NCI-H128 (cell line): Measurements from ENCODE around the gene BMPR1A.
"Not testable (repeated sequence)": the region's sequence is repeated elsewhere in the genome, so short reads cannot be mapped to it uniquely, and the experiment has no call there.

Source experiments
- DNase-seq: peaks from one replicate; lab custom pipeline; 2025; ENCODE audit not compliant: unreplicated experiment; lab: John Stamatoyannopoulos, UW

BMPR1A gene

DNA sequence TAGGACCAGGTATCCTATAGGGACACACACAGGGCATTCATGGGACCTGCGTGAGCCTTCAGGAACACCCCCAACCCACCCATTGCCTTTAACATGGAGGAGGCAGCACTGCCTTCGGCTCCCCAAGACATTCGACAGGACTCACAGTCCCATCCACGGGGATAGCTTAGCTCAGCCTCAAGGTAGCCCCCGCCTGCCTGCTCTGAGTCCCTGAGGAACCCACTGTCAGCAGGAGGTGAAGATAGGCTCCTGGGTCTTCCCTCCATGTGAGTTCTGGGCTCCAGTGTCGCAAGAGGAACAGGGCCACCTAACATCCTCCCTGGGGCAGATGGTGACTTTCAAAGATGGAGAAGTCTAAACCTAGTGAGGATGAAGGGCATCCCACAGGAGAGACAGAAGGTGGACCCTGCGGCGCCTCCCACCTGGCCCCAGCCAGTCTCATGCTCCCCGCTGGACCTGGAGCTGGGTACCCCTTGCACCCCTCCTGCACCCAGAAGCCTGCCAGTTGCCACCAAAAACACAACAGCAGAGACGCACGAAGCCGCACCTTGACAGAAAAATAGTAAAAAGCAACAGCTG lies 207.0 kb downstream of the BMPR1A start:
- DNase-seq, result no peak

DNA sequence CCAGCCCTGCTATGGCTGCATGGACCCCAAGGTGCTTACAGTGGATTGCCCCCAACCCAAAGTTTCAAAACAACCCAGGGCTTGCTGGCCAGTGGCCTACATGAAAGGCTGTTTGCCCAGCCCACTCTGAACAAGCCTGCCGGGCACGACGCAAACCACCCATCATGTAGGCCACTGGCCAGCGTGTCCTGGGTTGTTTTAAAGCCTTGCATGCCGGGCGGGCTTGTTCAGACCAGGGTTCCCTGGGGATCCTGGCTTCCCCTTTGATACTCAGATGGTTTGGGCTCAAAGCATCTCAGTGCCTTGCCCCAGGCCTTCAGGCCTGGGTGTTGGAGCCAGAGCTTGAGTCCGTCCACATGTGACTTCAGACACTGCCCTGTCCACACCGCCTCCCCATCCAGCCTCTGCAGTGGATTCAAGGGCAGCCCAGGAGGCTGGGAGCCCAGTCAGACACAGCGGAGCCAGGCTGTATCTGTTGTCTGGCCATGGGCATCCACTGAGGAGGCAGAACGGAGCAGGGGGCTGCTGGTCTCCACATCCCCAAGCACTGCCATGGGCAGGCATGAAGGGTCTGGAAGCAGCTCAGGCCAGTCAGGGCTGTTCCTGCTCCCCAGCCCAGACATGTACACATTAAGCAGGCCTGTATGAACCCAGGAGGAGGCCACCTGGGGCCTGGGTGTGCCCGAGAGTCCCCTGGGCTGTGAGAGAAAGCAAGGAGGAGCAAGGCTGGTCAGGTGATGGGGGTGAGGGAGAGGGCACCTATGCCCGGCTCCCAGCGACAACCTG lies 207.8 kb downstream of the BMPR1A start:
- no peak for DNase-seq

DNA sequence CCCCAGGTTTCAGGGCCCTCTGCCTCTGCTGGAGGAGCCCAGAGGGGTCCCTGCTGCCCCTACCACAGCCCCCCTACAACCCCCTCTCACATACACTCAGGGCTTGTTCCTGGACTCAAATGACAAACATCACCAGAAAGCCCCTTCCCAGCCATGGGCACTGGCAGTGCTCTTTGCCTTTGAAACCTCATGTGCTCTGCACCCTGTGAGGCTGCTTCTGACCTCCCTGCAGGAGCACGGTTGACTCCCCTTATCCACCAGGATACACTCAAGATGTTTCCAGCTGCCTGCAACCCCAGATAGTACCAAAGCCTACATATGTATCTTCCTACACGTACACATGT lies 208.4 kb downstream of the BMPR1A start:
- no peak for DNase-seq

DNA sequence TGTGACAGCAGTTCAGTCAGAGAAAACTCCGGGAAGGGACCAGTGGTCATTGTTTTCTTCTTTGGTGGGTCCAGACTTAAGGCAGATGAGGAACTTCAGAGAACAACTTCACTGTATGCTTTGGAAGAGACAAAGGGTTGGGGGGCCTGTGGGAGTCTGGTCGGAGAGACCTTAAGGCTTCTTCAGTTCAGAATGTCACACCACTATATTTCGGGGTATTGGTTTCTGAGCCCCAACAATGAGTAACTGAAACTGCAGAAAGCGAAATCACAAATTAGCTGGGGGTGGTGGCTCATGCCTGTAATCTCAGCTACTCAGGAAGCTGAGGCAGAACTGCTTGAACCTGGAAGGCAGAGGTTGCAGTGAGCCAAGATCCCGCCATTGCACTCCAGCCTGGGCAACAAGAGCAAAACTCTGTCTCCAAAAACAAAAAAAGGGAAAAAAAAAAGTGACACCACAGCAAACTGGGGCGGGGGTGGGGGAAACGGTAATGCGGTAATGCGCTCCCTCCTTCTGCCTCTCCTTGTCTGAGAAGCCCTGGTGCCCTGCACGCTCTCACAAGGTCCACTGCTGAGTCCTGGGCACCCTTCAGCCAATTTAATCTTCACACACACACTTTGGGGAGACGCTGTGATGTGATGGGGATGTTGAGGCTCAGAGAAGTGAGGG lies 209.7 kb downstream of the BMPR1A start:
- no peak for DNase-seq

DNA sequence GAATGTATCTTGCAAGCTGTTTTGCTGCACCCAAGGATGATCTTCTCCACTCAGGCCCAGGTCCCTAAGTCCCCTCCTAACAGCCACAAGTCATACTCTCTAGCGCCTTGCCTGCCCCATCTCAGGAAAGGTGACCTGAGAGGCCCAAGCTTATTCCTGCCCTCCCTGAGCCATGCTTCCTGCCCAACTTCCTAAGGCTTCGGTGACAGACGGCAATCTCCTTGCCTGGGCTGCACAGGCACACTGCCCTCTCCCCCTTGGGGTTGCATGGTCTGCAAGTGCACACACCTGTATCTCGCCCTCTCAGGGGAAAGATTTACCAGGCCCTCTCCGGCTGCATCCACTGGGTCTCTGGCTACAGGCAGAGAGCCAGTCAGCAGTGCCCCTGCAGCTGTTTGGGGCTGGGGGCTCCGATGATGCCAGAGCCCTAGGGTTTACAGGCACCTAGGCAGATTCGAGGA lies 211.1 kb downstream of the BMPR1A start:
- no peak for DNase-seq

DNA sequence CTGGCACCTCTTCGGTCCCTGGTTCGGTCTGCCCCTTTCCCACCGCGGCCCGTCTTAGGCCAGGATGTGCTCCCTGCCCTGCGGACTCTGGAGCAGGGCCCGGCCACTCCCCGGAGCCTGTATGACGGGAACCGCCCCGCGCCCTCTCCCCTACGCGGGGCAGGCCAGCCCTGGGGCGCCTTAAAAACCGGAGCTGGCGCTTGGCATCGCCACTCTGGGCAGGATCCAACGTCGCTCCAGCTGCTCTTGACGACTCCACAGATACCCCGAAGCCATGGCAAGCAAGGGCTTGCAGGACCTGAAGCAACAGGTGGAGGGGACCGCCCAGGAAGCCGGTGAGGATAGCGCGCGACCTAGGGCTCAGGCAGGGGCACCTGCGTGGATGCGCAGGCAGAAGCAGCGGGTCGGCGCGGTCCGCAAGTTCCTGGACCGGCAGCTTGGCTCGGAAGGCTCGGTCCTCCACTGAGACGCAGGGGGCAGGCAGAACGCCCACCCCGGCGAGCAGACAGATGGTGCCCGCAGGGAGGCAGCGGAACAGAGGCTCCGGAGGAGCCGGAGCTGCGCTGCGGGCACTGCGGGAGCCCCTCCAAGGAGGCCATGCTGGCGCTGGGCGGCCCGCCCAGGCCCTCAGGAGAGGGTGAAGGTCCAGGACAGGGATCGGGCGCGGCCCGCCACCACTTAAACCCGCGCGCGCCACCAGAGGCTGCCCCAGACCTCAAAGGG lies 212.0 kb downstream of the BMPR1A start, which contains the start of gene ADIRF:
Gene ADIRF, plus strand, starts transcription at position 212 of the 723 bp plus-strand sequence. Its CDS starts 63 bp downstream, at position 275.
- DNase-seq, result no peak

DNA sequence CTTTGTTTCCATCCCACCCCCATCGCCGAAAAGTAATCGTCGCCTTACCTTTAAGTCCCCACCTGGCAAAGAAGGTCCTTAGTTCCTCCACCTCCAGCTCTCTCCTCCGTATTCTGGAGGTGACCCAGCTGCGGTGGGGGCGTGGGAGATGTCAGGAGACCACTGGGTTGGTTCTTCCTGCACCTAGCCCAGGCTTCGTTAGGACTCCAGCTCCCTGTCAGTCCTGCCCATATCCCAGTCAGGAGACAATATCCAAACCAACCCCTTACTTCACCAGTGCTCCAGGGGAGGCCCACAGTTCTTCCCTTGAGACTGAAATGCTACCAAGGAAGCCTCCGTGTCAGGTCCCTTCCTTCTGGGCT lies 212.6 kb downstream of the BMPR1A start:
- no peak for DNase-seq

DNA sequence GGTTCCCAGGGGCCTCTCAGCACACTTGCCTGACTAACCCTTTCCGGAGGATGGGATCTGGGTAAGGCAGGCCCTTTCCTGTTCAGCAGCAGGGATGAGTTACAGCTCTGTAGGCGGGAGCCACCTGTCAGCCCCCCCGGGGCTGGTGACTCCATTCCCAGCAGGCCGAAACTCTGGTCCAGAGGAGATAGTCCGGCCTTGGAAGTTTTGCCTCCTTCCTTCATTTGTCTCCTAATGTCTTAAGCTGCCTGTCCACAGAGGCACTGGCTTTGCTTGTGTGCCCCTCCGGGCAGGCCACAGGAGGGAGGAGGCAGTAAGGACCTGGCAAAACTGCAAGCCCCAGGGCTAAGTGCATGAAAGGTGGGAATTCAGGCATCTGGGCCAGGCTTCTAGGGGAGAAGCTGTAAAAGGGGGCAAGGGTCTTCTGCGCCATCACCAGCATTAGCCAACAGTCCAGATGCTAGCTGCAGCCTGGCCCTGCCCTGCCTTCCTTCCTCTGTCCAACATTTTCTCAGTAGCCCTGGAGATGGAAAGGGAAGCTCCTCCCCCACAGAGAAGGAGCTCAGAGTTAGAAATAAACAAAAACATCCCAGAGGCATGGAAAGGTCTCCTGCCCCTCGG lies 213.1 kb downstream of the BMPR1A start:
- no peak for DNase-seq

DNA sequence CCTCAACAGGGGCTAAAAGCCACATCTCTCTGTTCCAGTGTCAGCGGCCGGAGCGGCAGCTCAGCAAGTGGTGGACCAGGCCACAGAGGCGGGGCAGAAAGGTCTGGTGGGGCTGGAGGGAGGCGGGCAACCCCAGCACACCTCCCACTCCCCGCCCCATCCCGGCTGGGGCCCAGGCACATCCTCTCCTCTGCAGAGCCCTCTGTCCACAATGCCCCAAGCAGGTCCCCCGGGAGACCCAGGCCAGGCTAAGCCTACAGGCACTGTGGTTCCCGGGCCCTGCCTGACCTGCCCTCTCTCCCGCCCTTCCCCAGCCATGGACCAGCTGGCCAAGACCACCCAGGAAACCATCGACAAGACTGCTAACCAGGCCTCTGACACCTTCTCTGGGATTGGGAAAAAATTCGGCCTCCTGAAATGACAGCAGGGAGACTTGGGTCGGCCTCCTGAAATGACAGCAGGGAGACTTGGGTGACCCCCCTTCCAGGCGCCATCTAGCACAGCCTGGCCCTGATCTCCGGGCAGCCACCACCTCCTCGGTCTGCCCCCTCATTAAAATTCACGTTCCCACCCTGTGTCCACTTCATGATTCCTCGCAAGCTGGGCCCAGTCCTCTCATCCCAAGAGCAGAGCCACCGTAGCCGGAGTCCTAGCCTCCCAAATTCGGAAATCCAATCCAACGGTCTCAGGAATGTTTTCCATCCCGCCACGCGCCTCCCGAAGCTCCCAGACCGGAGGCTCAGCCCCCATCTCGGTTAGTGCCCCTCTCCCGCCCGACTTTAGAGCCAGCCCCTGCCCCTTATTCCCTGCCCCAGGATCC lies 214.0 kb downstream of the BMPR1A start:
- DNase-seq, result no peak

DNA sequence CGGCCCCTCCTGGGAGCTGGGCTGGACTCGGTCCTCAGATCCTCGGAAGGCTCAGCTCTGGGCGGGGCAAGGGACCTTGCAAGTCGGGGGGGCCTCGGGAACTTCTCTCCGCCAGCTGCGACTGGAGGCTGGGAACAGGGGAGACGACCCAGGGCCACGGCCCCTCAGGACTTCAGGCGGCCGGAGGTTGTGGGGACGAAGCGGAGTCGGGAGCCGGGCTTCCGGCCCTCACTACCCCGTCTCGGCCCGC lies 214.5 kb downstream of the BMPR1A start:
- DNase-seq, result no peak

DNA sequence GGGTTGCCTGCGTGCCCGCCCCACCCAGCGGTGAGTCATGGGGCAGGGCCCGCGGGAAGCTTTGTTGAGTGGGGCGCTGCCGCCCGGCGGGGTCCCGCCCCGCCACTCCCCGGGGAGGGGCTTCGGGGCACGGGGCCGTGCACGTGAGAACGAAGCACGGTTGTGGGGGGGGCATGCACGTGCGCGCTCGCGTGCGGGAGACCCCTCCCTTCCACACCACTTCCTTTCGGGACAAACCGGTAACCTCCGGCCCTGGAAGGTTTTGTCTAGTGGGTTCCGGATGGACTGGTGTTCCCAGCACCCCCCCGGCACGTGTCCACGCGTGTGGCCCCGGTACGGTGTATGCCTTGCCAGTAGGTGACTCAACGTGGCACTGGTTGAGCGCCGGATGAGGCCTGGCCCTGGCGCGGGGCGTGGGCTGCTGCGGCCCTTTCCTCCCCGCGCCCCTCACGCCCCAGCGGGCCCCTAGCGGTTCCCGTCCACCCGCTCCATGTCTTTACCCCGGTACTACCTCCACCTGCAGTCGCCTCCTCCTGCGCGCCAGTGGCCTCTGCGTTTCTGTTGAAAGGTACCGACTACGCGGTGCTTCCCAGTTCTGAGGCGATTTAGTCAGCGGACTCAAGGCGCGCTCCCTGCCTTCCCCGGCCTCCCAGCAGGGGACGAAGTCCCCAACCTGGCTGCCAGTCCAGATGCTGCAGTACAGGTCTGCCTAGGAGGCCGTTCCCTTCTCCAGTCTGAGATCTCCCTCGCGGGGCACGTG lies 215.0 kb downstream of the BMPR1A start:
- DNase-seq, result no peak

DNA sequence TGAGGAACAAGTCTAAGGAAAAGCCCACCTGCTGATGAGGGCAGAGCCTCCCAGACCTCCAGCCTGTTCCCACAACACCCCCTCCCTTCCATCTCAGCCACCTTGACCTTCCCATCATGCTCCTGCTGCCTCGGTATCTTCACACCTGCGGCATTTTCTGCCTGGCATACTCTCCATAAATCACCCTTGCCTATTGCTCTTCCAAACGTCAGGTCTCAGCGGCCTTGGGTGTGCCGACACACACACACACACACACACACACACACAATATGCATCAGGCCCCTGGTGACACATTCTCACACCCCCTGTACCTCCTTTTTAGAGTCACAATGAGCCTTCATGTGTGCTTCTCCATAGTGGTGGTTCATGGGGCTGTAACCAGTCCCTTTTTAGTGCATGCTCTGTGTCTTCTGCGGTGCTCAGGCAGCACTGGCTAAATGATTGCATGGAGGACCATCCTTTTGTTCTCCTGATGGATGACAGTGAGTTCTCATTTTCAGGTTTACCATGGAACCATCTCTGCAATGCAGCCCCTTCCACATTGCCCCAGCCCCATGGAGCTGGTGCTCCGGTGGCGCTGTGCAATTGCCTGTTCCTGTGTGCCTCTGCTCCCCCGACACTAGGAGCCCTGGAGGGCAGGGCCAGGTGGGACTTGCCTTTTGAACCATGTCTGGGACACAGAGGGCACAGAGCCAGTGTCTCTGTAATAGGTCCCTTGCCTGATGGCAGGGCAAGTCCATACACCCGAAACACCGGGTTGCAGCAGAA lies 216.4 kb downstream of the BMPR1A start:
- no peak for DNase-seq

DNA sequence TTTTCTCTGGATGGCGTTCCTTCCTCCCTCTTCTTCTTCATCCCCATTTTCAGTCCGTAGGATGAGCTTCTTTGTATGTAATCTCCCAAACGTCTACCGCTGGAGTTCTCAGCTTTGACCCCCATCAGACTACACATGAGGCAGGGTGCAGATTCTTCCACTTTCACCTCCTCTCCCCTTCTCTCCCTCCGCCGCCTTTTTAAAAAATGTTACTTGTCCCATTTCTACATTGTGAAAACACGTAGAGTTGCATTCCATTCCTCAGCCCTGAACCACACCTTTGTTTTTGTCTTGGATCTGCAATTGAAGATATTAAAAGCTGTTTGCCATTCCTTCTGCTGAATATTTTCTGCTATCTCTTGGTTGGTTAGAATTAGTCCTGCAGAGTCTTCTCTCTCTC lies 218.1 kb downstream of the BMPR1A start:
- DNase-seq, result no peak

DNA sequence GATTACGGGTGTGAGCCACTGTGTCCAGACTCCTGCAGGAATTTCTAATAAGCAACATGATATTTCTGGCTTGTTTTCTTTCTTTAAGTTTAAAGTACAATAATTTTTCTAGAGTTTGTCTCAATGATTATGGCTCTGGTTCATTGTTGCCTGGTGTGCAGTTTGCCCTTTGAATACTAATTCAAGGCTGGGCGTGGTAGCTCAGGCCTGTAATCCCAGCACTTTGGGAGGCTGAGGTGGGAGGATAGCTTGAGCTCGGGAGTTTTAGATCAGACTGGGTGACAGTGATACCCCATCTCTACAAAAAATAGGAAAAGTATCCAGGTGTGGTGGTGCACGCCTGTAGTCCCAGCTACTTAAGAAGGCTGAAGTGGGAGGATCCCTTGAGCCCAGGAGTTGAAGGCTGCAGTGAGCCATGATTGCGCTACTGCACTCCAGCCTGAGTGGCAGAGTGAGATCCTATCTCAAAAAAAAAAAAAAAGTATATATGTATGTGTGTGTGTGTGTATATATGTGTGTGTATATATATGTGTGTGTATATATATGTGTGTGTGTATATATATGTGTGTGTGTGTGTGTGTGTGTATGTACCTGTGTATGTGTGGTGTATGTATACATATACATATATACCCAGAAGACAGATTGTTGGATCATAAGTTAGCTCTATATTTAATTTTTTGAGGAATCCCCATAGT lies 220.1 kb downstream of the BMPR1A start:
- no peak for DNase-seq

DNA sequence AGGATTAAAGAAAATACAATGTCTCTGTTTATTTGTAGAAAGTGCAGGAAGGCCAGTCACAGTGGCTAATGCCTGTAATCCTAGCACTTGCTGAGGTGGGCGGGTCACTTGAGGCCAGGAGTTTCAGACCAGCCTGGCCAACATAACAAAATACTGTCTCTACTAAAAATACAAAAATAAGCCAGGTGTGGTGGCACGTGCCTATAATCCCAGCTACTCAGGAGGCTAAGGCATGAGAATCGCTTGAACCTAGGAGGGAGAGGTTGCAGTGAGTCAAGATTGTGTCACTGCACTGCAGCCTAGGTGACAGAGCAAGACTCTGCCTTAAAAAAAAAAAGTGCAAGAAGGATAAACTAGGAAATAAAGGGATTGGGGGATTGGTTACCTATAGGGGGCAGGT lies 222.0 kb downstream of the BMPR1A start:
- DNase-seq, result not testable (repeated sequence)

DNA sequence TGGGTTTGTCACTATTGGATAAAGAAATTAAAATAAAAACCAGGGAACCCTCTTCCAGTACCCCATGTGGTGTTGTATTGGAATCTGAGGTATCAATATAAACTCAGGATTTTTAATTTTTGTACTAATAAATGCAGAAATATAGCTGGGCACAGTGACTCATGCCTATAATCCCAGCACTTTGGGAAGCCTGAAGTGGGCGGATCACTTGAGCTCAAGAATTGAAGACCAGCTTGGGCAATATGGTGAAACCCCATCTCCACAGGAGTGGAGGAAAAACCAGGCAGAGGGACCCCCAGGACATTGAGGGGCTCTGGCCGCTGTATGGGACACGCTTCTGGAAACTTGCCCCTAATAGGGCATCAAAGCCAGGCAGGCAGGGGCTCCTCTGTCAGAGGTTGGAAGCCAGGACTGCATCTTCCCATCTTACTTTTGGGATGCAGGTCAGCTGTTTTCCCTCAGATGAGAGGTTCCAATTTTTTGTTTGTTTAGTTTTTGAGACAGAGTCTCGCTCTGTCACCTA lies 222.9 kb downstream of the BMPR1A start:
- no peak for DNase-seq

DNA sequence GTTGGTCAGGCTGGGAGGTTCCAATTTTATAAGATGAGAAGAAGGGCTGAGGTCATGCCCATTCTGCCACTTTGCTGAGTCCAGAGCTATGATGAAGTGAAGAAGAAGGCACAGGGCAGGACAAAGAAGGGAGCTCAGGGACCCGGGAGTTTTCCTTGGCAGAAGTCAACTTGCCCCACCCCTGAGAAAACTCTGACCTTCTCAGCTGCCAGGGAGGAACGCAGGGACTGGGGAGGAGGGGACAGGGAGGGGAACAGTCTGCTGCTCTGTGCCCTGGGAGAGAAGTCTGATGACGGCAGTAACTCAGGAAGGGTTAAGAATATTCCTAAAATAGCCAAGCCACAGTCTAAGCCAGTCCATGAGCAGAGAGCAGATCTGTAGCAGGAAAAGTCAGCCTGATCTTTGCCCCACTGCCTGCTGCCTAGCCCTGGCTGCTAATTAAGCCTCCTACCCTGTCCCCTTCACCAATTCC lies 223.6 kb downstream of the BMPR1A start:
- no peak for DNase-seq

DNA sequence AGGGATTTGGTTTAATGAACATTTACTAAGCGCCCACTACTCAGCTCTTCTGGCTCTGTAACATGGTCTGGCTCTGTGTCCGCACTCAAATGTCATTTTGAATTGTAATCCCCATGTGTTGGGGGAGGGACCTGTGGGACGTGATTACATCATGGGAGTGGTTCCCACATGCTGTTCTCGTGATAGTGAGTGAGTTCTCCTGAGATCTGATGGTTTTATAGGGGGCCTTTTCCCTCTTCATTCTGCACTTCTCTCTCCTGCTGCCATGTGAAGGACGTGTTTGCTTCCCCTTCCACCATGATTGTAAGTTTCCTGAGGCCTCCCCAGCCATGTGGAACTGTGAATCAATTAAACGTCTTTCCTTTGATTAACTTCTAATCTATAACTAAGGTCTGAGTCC lies 224.6 kb downstream of the BMPR1A start:
- DNase-seq, result not testable (repeated sequence)
